HG03139 (cell line): ENCODE measurements around the gene HRAS.
"Not testable (repeated sequence)": the region's sequence is repeated elsewhere in the genome, so short reads cannot be mapped to it uniquely, and the experiment has no call there.

Source experiments
- ATAC-seq: cut with Tn5 transposase; IDR thresholded peaks from one replicate; pipeline ENCODE4 v1.9.1; 2021; ENCODE audit not compliant: unreplicated experiment

The HRAS gene

DNA sequence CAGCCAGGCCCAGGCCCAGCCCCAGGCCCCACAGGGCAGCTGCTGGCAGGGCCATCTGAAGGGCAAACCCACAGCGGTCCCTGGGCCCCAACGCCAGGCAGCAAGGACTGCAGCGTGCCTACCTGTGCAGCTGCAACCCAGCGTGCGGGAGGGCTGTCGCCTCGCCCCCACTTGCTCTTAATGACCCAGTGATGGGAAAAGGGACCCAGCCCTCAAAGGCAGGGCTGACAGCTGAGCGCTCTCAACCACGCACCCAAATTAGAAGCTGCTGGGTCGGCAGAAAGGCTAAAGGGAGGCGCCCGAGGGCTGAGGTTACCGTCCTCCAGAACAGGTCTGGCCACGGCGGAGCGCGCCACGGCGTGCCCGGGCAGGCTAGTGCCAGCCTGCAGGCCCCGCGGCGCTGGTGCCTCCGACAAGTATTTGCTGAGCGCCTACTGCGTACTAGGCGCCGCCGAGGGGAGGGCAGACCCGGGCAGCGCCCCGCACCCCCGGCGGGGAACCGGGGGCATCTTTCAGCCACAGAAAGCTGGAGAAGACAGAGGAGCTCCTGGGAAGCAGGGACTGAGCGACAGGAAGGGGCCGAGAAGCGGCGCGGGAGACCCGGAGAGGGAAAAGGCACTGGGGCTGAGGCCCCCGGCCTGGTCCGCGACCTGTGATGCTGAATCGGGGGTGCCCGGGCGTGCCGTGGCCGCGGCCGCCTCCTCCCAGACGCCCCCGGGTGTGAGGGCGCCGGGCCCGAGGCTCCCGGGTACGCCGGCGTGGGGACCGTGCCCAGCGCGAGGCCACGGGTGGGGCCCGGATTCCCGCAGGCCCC, 773 bp downstream of the HRAS start:
- no peak for ATAC-seq

DNA sequence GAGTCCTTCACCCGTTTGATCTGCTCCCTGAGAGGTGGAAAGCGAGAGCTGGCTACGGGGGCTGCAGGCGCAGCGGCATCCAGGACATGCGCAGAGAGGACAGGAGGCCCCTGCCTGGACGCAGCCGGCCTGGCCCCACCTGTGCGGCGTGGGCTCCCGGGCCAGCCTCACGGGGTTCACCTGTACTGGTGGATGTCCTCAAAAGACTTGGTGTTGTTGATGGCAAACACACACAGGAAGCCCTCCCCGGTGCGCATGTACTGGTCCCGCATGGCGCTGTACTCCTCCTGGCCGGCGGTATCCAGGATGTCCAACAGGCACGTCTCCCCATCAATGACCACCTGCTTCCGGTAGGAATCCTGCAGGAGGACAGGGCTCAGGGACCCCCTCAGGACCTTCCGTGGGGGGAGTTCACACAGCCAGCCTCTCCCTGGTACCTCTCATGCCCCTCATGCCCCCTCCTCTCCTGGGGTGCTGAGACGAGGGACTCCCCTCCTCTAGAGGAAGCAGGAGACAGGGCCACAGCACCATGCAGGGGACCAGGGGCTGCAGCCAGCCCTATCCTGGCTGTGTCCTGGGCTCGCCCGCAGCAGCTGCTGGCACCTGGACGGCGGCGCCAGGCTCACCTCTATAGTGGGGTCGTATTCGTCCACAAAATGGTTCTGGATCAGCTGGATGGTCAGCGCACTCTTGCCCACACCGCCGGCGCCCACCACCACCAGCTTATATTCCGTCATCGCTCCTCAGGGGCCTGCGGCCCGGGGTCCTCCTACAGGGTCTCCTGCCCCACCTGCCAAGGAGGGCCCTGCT, 1.6 kb downstream of the HRAS start:
- no peak for ATAC-seq

DNA sequence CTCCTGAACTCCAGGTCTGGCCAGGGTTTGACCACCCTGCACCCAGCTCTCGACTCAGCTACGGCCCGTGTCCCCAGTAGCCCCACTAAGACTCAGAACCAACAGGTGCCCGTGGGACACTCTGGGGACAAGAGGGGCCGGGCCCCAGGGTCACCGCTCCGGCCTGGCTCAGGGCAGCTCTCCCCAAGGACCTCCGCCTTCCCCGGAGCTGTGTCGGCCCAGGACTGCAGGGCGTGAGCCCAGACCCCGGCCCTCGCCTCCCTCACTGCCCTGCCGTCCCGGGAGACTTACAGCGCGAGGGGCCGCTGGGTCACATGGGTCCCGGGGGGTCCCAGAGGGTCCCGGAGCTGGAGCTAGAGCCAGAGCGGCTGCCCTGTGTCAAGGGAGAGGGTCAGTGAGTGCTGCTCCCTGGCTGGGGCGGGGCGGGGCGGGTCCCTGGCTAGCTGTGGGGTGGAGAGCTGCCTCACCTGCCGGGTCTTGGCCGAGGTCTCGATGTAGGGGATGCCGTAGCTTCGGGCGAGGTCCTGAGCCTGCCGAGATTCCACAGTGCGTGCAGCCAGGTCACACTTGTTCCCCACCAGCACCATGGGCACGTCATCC, 2.3 kb downstream of the HRAS start:
- no peak for ATAC-seq

DNA sequence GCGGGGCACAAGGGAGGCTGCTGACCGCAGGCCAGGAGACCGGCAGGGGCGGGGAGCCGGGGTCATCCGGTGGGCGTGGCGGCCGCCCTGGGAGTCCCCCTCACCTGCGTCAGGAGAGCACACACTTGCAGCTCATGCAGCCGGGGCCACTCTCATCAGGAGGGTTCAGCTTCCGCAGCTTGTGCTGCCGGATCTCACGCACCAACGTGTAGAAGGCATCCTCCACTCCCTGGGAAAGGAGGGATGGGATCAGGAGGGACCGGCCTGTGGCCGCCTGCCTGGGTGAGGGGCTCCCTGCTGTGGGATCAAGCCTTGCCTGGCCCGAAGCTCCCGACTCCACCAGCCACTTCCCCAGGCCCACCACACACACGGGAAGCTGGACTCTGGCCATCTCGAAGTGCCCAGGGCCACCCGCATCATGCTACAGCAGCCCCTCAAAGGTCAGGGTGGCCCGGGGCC, 2.8 kb downstream of the HRAS start:
- no peak for ATAC-seq

DNA sequence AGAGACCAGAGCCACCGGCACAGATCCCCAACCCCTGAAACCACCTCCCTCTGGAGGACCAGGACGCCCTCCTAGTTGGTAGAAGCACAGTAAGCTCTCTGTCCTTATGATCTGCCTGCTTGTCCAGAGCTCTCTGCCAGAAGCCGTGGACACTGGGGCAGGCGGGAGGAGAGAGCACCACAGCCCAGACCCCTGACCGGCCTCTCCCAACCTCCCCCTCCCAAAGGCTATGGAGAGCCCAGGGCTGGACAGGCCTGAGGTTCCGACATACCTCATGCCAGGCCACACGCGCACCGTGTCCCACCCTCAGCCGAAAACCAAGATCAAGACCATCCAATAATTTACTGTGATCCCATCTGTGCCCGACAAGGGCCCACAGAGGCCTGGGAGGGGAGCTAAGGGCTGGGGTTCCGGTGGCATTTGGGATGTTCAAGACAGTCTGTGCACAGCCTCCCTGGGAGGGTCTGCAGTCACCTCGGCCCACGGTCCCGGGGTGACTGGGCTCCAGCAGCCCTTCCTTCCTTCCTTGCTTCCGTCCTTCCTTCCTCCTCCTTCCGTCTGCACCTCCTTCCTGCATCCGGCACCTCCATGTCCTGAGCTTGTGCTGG, 3.4 kb downstream of the HRAS start:
- ATAC-seq: no peak

DNA sequence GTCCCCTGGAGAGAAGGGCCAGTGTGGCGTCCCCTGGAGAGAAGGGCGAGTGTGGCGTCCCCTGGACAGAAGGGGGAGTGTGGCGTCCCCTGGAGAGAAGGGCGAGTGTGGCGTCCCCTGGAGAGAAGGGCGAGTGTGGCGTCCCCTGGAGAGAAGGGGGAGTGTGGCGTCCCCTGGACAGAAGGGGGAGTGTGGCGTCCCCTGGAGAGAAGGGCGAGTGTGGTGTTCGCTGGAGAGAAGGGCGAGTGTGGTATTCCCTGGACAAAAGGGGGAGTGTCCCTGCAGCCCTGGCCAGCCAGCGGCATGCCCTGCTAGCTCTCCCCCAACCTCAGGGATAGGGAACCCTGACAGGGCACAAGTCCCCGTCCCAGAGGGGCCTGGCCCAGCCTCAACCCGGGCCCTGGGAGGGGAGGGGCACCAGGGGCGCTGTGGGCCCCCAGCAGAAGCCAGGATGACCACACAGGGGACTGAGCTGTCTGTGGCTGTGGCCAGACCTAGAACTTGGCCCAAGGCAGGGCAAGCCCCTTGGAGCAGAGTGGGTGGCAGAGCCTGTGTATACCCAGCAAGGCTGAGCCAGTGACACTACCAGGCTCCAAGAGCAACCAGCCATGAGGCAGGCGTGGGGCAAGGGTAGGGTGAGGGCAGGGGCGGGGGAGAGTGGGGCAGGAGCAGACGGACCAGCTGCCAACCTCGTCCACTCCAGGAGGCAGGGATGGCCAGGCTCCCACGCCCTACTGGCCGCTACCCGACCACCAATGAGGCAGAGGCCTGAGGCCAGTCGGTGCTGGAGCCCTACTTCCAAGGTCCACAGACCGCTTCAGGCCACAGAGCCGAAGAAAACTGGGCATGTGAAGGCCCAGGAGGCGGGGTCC, 4.2 kb downstream of the HRAS start:
- ATAC-seq: no peak

DNA sequence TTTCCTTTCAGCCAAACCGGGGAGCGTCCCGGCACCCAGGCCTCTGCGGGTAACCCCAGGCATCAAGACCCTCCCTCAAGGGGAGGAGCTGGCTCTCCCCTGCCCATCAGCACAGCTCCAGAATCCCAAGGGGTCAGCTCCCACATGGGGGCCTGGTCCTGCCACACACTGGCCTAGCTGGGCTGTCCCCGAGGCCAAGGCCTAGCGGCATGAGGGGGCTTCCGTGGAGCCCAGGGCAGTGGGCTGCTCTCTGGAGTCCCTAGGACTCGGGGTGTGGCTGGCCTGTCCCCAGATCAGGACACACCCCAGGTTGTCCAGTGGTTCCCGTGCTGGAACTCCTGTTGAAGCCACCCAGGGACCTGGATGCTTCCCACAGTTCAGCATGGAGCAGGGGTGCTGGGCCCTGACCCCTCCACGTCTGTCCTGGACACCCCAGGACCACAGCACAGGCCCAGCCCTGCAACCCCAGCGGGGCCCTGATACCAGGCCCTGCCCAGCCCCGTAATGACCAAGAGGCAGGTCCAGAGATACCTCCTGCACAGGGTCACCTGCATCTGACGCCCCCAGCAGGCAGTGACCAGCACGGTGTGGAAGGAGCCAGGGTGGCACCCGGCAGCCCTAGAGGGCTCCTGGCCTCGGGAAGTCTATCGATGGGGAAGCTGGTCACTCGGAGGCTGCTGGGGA, 5.5 kb downstream of the HRAS start:
- ATAC-seq: no peak

DNA sequence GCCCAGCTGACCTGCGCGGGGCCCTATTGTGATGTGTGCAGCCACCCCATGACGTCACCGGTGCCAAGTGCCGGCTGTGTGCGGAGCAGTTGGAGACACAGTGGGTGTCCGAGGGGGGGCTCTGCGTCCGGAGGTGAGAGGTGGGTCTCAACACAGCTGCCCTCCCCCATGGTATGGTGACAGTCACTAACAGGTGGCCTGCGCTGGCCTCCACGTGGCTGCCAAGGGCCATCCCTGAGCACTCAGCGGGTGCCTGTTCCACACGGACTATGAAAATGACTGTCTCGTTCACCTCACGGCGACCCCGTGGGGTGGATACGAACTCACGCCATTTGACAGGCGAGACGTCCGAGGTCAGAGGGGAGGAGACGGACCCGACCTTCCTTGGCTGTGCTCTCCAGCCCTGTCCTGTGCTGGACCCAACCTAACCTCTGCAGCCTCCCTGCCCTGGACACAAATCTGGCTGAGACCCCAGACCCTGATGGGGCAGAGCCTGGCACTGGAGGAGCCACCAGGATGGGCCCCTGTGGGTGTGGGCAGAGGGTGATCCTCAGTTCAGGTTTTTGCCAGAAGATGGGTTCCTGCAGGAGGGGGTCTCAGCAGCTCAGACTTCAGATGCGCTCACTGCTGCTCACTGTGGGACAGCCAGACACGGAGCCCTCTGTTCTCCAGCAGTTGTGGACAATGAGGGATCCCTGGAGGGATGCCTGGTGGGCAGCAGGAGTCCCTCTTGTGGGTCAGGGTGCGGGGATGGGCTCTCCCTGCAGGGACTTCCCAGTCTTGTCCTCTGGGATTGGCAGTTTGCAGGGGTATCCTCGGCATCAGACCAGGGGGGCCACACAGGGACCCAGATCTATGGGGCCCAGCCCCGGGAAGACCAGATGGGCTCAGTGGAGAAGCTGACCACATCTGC, 6.3 kb downstream of the HRAS start:
- ATAC-seq: no peak

DNA sequence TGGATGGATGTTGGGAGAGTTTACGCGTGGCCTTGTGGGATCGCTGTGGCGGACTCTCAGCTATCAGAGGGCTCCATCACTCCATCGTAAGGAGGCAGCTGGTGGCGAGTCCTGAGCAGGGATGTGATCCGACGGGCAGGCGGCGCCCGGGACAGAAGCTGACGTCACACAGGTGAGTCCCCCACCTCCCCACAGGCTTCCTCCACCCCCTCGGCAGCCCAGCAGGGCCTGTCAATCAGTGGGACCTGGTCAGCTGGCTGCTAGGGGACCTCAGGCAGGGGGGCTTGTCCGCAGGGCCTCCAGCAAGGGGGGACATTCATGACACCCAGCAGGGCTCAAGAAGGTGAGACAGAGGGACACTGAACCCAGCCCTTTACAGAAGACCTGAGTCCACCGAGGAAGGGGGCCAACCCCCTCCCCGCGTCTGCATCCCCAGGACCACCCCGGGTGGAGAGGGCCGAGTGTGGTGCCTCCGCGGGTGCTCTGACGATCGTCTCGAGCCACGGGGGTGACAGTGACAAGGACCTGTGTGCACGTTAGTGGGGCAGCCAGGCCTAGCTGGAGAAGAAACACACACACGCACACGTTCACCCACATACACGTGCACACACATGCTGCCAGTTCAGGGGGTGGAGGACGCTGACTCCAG, 7.1 kb downstream of the HRAS start:
- no peak for ATAC-seq

DNA sequence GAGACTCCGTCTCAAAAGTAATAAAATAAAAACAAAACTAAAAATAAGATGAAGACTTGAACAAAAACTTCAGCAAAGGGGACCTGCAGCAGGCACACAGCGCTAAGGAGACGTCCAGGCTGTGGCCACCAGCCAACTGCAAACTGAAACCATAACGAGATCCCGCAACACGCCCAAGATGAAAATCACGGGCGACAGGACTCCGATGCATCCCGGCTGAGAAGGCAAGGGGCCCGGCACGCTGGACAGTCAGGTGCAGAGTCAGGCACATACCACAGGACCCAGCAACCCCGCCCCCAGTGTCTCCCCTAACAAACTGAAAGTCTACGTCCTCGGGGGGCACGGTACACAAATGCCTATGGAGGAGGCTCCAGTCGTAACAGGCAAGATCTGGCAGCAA, 9.2 kb downstream of the HRAS start:
- ATAC-seq: no peak

DNA sequence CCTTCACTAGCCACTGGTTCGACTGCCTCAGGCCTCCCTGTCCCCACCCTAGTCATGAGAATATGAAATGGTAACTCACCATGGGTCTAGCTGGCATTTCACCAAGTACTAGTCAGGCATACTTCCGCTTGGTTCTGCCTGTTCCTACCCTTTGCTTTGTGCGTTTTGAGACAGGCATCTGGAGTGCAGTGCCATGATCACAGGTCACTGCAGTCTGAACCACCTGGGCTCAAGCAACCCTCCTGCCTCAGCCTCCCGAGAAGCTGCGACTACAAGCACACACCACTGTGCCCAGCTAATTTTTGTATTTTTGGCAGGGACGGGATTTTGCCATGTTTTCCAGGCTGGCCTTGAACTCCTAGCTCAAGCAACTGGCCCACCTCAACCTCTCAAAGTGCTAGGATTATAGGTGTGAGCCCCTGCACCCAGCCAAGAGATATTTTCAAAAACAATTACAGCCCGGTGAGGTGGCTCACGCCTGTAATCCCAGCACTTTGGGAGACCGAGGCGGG, 14.1 kb downstream of the HRAS start:
- ATAC-seq: no peak

DNA sequence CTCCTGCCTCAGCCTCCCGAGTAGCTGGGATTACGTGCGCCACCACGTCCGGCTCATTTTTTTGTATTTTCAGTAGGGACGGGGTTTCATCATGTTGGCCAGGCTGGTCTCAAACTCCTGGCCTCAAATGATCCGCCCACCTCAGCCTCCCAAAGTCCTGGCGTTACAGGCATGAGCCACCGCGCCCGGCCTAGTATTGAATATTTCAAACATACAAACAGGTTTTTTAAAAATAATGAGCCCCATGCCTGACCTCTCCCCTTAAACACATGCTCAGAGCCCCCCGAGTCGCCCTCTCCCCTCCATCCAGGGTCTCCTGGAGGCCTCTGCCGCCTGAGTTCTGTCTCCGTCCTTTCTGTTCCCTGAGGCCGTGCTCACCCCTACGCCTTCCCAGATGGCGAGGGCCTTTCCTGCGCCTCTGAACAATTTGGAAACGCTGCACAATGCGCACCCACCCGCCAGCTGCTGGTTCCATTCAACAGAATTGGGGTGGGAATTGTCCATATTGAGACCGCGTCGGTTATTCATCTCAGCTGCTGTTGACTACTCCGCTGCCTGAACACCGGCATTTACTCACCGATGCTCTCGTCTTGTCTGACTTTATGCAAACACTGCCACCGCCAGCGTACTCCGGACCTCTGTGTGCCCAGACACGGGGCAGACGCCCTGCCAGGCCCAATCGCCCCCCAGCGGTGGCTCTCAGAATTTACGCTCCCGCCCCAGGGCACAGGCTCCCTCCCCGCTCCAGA, 14.8 kb downstream of the HRAS start:
- no peak for ATAC-seq

DNA sequence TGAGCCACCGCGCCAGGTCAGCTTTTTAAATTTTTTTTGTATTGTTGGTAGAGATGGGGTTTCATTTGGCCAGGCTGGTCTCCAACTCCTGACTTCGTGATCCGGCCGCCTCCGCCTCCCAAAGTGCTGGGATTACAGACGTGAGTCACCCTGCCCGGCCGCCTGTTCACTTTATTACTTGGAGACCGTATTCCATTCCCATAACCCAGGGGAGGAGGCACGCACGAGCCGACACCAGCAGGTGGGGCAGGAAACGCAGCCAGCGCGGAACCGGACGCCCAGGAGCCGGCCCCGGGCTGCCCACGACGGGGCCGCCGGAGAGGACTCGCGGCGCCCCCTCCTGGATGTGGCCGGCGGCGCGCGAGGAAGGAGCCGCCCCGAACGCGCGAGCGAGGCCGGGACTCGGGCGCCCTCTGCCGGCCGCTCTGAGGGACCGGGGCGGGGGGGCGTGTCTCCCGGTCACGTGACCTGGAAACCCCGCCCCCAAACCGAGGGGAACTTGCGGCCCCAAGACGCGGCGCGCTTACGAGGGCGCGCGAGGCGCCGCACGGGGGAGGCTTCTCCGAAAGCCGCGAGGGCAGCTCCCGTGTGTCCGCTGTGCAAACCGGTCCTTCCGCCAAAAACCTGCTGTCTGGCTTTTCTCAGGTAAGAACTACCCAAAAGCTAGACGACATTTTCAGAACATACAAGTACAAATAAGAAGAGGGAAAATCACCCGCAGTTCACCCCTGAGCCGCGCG, 16.7 kb downstream of the HRAS start:
- peak; percentile 91 for ATAC-seq

DNA sequence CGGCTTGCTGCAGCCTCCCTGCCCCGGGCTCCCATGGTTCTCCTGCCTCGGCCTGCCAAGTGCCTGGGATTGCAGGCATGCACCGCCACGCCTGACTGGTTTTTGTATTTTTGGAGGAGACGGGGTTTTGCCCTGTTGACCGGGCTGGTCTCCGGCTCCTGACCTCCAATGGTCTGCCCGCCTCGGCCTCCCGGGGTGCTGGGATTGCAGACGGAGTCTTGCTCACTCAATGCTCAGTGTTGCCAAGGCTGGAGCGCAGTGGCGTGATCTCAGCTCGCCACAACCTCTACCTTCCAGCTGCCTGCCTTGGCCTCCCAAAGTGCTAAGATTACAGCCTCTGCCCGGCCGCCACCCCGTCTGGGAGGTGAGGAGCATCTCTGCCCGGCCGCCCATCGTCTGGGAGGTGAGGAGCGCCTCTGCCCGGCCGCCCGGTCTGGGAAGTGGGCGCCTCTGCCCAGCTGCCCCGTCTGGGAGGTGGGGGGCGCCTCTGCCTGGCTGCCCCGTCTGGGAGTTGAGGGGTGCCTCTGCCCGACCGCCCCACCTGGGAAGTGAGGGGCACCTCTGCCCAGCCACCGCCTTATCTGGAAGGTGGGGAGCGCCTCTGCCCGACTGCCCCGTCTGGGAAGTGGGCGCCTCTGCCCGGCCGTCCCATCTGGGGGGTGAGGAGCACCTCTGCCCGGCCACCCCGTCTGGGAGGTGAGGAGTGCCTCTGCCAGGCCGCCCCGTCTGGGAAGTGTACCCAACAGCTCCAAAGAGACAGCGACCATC, 18.3 kb downstream of the HRAS start:
- ATAC-seq: not testable (repeated sequence)

DNA sequence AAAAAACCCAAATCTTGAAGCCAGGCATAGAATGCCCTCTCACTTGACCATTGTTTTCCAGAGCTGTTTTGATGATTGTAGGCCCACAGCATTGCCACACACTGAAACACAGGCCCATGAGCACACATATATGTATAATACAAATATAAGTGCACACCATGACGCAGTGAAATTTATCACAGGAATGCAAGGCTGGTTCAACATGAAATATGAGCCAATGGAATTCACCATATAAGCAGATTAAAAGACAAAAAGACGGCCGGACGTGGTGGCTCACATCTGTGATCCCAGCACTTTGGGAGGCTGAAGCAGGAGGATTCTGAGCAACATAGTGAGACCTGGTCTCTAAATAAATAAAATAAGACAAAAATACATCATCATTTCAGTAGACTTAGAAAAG, 19.0 kb downstream of the HRAS start:
- ATAC-seq: no peak

DNA sequence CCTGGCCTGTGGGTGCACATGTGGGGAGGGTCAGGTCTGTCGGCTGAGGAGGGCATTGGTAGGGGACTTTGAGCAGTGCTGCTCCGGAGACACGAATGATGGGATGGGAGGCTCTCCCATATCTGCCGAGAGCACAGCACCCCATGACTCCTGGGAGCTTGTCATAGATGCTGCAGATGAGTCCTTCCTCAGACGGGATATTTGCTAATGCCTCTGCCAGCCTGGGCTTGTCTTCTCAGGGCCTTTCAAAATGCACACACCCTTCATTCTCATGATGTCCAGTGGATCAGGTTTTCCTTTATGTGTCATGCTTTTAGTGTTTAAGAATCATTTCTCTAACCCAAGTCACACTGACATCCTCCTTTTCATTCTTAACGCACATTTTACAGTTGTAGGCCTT, 20.2 kb downstream of the HRAS start:
- no peak for ATAC-seq
